GM21360 (cell line): ENCODE data around the gene ELANE.
"Not testable (repeated sequence)": the region's sequence is repeated elsewhere in the genome, so short reads cannot be mapped to it uniquely, and the experiment has no call there.

Source experiments
- ATAC-seq: cut with Tn5 transposase; IDR thresholded peaks from one replicate; pipeline ENCODE4 v1.9.1; 2021; ENCODE audit warnings: mild to moderate bottlenecking, moderate library complexity; ENCODE audit not compliant: unreplicated experiment

The ELANE gene

DNA sequence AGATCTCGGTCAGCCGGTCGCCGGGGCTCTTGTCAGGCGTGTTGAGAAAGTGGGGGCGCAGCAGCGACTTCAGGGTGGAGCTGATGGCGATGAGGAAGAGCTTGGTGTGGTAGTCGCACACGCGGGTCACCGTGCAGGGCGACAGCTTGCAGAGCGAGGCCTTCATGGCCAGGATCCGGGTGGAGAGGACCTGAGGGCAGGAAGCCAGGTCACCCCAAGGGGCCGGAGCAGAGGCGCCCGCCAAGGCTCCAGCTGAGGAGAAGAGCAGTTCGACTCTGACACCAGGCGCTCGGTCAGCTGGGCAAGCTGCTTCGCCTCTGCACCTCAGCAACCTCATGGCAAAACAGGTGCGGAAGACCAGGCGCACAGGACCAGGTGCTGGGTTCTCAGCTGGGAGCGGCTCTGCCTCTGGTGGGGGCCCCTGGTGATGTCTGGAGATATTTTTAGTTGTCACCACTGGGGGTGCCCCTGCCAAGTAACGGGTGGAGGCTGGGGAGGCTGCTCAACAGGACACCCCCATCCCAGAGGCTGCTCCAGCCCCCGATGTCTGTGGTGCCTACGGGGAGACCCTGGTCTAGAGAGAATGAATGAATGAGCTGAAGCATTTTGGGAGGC is 23.3 kb downstream of the ELANE start:
- ATAC-seq, result no peak

DNA sequence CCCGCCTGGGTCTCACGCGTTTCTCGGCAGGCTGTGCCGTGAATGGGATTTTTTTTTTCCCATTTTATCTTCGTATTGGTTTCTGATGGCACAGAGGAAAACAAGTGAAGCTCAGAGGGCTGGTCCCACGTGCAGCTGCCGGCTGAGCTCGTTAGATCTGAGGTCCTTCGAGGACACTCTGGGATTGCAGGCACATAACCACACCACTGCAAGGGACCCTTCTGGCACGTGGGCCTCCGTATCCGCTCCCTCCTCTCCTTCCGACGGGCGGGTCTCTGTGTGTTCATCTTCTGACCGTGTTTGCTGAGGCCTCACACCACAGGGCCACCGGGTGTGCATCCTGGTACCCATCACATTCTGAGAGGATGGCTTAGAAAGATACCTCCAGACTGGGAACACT is 24.0 kb downstream of the ELANE start:
- no peak for ATAC-seq

DNA sequence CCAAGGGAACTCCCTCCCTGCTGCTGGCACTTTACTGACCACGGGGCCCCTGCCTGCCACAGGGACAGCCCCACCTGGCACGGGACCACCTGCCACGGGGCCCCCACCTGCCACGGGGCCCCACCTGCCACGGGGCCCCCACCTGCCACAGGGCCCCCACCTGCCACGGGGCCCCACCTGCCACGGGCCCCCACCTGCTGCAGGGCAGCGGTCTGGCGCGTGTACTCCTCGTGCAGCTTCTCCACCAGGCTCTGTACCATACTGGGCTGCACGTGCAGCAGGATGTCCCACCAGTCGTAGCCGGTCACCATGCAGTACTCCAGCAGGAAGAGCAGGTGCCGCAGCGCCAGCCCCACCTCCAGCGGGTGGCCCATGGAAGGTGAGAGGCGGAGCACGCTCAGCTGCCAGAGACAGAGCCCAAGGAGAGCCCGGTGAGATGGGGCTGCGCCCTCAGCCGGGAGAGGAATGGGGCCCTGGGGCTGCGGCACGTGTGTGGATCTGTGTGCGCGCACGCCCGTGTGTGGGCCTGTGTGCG is 24.7 kb downstream of the ELANE start:
- ATAC-seq, result no peak

DNA sequence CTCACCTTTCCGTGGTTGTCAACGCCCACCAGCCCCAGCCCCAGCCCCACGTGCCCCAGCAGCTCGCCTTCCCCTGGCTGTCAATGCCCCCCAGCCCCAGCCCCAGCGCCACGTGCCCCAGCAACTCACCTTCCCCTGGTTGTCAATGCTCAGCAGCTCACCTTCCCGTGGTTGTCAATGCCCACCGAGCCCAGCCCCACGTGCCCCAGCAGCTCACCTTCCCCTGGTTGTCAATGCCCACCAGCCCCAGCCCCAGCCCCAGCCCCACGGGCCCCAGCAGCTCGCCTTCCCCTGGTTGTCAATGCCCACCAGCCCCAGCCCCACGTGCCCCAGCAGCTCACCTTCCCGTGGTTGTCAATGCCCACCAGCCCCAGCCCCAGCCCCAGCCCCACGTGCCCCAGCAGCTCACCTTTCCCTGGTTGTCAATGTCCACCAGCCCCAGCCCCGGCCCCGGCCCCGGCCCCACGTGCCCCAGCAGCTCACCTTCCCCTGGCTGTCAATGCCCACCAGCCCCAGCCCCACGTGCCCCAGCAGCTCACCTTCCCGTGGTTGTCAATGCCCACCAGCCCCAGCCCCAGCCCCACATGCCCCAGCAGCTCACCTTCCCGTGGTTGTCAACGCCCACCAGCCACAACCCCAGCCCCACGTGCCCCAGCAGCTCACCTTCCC is 26.0 kb downstream of the ELANE start:
- ATAC-seq, result not testable (repeated sequence)

DNA sequence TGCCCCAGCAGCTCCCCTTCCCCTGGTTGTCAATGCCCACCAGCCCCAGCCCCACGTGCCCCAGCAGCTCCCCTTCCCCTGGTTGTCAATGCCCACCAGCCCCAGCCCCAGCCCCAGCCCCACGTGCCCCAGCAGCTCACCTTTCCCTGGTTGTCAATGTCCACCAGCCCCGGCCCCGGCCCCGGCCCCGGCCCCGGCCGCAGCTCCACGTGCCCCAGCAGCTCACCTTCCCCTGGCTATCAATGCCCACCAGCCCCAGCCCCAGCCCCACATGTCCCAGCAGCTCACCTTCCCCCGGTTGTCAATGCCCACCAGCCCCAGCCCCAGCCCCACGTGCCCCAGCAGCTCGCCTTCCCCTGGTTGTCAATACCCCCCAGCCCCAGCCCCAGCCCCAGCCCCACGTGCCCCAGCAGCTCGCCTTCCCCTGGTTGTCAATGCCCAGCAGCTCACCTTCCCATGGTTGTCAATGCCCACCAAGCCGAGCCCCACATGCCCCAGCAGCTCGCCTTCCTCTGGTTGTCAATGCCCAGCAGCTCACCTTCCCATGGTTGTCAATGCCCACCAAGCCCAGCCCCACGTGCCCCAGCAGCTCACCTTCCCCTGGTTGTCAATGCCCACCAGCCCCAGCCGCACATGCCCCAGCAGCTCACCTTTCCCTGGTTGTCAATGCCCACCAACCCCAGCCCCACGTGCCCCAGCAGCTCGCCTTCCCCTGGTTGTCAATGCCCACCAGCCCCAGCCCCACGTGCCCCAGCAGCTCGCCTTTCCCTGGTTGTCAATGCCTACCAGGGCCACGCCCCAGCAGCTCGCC is 26.9 kb downstream of the ELANE start:
- ATAC-seq, result not testable (repeated sequence)

DNA sequence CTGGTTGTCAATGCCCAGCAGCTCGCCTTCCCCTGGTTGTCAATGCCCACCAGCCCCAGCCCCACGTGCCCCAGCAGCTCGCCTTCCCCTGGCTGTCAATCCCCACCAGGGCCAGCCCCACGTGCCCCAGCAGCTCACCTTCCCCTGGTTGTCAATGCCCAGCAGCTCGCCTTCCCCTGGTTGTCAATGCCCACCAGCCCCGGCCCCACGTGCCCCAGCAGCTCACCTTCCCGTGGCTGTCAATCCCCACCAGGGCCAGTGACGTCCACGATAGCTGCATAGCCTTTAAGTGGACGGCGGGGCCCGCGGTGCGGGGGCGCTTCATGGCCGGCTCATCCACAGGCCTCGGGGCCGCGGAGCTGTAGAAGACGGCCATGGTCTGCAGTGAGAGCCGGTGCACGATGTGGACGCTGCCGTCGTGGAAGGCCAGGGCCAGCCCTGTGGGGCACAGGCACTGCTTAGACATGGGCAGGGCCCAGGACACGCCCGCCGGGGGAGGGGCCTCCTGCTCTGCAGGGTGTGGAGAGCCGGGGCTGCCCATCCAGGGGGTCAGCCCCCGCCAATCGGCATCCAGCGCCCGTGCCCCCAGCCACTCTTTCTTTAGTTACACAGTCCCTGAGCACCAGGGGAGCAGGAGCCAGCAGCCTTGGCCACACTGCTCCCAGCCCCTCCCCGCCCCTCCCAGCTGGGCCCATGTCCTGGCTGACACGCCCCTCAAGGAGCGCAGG is 27.8 kb downstream of the ELANE start:
- no peak for ATAC-seq

DNA sequence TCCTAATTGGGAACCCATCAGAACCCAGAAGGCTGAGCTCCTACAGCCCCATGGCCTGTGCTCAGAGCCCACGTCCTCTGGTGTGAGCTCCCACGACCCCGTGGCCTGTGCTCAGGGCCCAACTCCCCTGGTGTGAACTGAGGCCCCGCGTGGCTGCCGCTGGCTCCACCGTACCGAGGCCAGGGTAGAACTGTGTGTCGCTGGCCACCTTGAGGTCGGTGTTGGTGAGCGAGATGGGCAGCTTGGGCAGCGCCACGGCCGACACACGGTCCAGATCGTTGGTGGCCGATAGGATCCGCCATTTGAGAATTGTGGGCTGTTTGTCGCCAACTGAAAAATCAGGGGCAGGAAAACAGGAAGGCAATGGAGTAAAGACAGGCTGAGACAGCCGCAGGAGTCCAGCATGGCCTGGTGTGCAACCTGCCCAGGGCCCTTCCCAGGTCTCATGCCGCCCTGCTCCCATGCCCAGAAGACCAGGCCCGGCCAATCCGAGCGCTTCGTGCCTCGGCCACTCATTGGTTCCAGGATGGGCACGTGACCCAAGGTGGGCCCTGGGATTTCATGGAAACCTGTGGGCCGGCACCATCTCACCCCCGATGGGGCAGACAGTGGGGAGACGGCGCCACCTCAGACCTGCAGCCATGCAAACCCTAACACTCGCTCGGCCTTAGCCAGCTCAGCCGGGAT is 29.4 kb downstream of the ELANE start:
- no peak for ATAC-seq

DNA sequence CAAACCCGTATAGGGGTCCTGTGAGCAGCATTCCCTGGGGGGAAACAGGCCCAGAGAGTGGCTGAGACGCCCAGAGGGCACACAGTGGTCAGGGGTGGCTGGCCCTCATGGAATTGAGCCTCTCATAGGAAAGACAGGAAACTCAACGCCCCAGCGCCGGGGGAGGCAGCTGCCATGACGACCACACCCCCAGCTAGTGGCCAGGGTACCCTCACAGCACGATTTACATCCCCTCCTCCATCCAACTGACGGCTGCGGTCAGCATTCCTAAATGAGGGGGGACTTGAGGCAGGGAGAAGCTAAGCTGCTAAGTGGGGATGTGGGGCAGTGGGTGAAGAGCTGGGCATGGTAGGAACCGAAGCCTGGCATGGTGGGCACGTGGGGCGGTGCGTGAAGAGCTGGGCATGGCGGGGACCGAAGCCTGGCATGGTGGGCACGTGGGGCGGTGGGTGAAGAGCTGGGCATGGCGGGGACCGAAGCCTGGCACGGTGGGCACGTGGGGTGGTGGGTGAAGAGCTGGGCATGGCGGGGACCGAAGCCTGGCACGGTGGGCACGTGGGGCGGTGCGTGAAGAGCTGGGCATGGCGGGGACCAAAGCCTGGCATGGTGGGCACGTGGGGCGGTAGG is 30.9 kb downstream of the ELANE start:
- ATAC-seq, result no peak

DNA sequence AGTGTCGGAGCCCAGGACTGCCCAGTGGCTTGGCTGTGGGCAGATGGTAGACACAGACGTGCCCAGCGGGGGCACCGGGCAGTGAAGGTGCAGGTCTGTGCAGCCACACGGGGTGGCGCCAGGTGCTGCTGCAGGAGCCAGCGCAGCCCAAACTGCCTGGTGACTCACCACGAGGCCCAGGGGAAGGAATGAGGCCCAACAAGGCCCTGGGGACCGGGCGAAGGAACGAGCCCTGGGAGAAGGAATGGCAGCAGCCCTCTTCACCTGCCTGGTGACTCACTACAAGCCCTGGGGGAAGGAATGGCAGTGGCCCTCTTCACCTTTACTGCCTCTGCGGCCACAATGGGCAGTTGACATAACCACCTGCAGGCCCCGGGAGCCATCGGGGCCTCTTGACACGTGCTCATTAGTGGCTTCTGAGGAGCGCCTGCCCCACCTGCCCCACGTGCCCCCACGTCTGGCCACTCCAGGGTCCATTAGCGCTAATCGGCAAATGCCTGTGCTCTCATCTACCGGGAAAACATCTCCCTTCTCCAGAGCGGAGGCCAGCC is 31.6 kb downstream of the ELANE start:
- no peak for ATAC-seq

DNA sequence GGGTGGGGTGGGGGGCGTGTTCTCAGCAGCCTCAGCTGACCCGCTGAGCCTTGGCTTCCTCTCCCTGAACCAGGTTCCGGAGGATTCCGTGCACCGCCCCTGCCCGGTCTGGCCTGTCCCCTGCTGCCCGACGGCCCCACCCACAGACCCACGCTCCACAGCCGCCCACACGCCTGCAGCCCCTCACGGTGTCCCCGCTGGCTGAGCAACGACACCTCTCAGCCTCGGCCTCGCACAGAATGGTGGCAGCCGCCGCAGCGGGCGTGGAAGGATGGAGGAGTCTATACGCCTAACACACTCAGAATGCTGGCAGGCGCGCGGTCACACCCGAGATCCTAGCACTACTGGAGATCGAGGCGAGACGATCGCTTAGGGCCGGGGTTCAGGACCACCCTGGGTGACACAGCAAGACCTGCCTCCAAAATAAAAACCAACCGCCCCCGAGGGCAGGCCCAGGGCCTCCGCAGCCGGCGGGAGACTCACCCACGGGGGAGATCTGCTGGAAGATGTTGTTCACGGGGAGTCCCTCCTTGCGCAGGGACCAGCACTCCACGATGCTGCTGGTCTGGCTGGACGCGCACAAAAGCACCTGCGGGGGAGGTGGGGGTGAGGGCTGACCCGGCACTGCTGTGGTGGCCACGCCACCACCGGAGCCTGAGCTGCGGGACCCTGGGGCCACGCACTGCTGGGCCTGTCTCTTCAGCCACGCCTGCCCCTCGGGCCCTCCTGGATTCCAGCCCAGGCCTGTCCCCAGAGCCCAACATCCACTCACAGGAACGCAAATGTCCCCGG is 32.5 kb downstream of the ELANE start:
- ATAC-seq, result no peak

DNA sequence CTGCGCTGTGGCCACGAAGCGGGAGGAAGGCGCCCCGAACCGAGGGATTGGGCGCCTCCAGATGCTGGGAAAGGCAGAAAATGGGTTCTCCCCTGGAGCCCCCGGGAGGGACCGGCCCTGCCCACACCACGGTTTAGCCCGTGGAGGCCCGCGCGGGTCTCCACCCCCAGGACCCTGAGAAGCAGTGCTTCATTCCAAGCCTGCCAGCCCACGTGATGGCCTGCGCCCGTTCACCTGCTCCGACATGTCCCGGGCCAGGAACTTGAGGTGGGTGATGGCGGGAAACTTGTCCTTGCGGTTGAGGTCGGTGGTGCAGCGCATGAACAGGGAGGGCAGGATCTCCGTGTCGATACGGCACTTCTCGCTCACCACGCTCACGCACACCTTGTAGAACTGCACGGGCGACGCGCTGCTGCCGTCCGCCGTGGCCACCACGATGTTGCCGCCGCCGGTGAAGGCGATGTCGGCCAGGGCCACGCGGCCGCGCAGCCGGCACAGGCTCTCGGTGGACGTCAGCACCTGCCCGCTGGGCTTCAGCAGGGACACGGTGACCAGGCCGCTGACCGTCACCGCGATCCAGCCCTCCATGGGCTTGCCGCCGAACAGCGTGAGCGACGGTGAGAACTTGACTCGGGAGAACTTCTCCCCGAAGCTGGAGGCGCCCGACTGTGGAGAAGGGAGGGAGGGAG is 33.6 kb downstream of the ELANE start:
- ATAC-seq, result no peak

DNA sequence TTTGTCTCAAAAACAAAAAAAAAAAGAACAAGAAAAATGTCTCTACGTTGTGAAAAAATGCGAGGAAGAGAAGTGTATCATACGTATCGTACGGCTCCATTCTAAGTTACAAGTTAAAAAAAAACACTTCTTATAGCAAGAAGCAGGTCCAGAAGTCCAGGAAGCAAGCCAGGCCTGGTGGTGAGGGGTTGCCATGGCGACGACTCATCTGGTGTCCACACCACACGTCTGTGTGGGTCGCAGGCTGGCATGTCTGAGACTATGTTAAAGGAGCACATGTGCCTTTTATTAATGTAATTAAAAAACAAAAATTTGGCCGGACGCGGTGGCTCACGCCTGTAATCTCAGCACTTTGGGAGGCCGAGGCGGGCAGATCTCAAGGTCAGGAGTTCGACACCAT is 35.0 kb downstream of the ELANE start:
- ATAC-seq, result no peak

DNA sequence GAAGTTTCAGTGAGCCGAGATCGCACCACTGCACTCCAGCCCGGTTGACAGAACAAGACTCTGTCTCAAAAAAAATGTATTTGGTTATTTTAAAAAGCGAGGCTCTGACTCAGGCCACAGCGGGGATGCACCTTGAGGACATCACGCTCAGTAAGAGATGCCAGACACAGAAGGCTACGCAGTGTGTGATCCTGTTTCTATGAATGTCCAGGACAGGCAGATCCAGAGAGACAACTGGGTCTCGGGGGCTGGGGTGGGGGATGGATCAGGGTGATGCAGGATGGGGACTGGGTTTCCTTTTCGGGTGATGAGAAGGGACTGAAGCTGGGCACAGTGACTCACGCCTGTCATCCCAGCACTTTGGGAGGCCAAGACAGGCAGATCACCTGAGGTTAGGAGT is 35.5 kb downstream of the ELANE start:
- ATAC-seq, result no peak

DNA sequence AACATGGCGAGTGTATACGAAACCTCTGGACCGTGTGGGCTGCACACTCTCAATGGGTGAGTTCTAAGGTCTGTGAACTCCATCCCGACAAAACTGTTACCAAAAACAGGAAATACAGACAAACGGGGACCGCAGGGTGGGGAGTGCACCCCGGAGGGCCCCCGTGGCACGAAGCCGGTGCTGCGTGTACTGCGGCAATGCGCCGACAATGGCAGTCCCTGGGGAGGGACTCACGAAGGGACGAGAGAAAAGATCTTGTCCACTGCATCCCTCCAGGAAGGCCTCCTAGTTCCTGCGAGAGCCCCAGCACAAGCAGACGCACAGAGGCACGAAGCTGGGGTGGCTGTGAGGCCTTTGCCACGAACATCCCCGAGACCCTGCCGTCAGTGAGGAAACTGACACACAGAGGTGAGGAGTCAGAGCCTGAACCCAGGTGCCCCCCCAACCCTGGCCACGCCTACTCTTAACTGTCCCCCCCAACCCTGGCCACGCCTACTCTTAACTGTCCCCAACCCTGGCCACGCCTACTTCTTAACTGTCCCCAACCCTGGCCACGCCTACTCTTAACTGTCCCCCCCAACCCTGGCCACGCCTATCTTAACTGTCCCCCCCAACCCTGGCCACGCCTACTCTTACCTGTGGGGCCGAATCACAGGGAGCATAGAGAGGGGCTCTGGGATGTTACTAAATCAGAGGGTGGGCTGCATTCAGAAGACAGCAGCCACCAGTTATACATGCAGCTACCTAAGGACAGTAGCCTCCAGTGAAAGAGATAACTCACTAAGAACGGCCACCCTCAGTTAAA is 36.7 kb downstream of the ELANE start:
- no peak for ATAC-seq

DNA sequence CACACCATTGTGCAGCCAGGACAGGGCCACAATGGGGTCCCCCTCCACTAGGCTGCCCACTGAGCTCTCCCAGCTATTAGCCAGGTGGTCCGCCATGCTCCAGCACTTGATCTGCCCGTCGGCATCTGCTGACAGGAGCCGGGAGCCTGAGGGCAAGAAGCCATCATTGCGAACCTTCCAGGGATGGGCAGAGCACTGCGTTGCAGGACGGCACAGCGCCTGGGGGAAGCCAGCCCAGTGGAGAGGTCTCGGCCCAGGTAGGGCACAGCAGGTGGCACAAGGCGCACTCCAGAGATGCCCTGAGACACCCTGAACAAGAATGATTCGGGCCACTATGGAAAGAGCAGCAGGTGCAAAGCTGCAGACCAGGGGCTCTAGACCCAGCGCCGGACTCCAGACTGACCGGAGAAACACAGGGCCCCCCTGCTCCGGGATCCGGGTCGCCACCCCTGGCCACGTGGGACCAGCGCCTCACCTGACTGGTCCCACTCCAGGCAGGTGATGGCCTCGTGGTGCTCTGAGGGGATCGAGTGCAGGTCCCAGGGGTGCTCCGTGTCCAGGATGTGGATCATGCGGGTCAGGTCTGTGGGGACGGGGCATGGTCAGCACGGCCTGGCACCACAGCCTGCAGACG is 37.7 kb downstream of the ELANE start:
- no peak for ATAC-seq

DNA sequence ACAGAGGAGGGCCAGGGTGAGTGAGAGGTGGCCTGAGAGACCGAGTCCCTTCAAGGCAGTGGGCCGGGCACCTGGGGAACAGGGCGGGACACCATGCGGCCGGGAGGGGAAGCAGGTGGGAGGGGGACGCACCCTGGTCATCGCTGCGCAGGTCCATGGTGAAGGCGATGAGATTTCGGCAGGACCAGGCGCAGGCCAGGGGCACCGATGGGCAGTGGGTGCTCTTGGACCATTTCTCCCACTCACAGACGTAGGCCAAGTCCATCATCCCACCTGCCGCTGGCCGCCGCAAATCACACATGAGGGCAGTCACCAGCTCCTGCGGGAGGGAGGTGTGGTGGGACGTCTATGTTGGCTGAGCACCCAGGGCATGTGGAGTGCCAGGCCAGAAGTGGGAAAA is 38.7 kb downstream of the ELANE start:
- no peak for ATAC-seq
